K562 (cell line): ENCODE results near the gene CD46. TPM values are rescaled to one million over a fixed set of nuclear protein-coding genes. Genes with fewer than 3 reads are reported as not detected.

Experiments used
- ARID3A ChIP-seq: IDR thresholded peaks from 2 replicates; pipeline ENCODE4 v1.6.1; 2012; ENCODE audit warnings: low read depth, low read length, improper control_type of control experiment, borderline replicate concordance
- CTBP1 ChIP-seq: fragments of 450-650 bp; IDR thresholded peaks from 2 replicates; pipeline ENCODE4 v1.6.1; 2016; ENCODE audit warnings: borderline replicate concordance
- EHMT2 ChIP-seq: fragments of 450-650 bp; IDR thresholded peaks from 2 replicates; pipeline ENCODE4 v1.6.1; 2018; ENCODE audit warnings: antibody characterized with exemption
- EP400 ChIP-seq: fragments of 450-650 bp; IDR thresholded peaks from 2 replicates; pipeline ENCODE4 v1.6.1; 2017; ENCODE audit warnings: antibody characterized with exemption, mild to moderate bottlenecking, moderate library complexity
- GABPB2 ChIP-seq: fragments of 250-450 bp; sonication (Bioruptor Pico); conservative IDR thresholded peaks from 2 replicates; pipeline ENCODE4 v1.5.1; 2021; ENCODE audit warnings: mild to moderate bottlenecking
- IRF2 ChIP-seq: sonication (generic); formaldehyde crosslinking; IDR thresholded peaks from 2 replicates; pipeline ENCODE4 v1.8.1; 2022; ENCODE audit warnings: mild to moderate bottlenecking, missing genetic modification reagents
- LEF1 ChIP-seq: fragments of 450-650 bp; IDR thresholded peaks from 2 replicates; pipeline ENCODE4 v1.6.1; 2016; ENCODE audit warnings: mild to moderate bottlenecking
- MEIS2 ChIP-seq: fragments of 450-650 bp; IDR thresholded peaks from 2 replicates; pipeline ENCODE4 v1.6.1; 2014; ENCODE audit warnings: mild to moderate bottlenecking; ENCODE audit not compliant: partially characterized antibody
- NR2C2 ChIP-seq, 2 experiments: fragments of 200-800 bp in 1 of 2; sonication (Bioruptor generic) in 1 of 2; sonication (generic) in 1 of 2; formaldehyde crosslinking in 1 of 2; IDR thresholded peaks; 2 replicates each; pipeline versions ENCODE4 v1.6.1 to v1.8.0; 2016 to 2022; ENCODE audit warnings: mild to moderate bottlenecking in 1 of 2, missing compliant biosample characterization in 1 of 2, missing genetic modification characterization in 1 of 2, missing genetic modification reagents in 1 of 2
- NR2F6 ChIP-seq: fragments of 450-650 bp; formaldehyde crosslinking; IDR thresholded peaks from 2 replicates; pipeline ENCODE4 v1.4.0; 2020; ENCODE audit warnings: mild to moderate bottlenecking
- PML ChIP-seq: IDR thresholded peaks from 2 replicates; pipeline ENCODE4 v1.6.1; 2012; ENCODE audit warnings: low read length, inconsistent platforms
- RCOR1 ChIP-seq, 2 experiments: IDR thresholded peaks; 2 replicates each; pipeline ENCODE4 v1.6.1; 2012; ENCODE audit warnings: low read depth in 2 of 2, low read length in 2 of 2, borderline replicate concordance in 1 of 2, improper control_type of control experiment in 1 of 2
- SP2 ChIP-seq: IDR thresholded peaks from 2 replicates; pipeline ENCODE4 v1.6.1; 2011; ENCODE audit warnings: mild to moderate bottlenecking, low read depth, low read length, moderate library complexity; ENCODE audit not compliant: poor library complexity, severe bottlenecking; ENCODE audit errors: extremely low read depth
- TBP ChIP-seq: optimal IDR thresholded peaks from 2 replicates; pipeline ENCODE3; 2011; ENCODE audit warnings: low read depth, low read length, improper control_type of control experiment
- TCF3 ChIP-seq: sonication (generic); formaldehyde crosslinking; IDR thresholded peaks from 2 replicates; pipeline ENCODE4 v1.4.0; 2020; ENCODE audit warnings: mild to moderate bottlenecking, missing genetic modification reagents
- TEAD1 ChIP-seq, 2 experiments: fragments of 450-650 bp in 1 of 2; sonication (generic) in 1 of 2; formaldehyde crosslinking; IDR thresholded peaks; 2 replicates each; pipeline versions ENCODE4 v1.4.0 to v1.8.0; 2020 to 2022; ENCODE audit warnings: mild to moderate bottlenecking in 2 of 2, missing genetic modification reagents in 1 of 2
- TGIF2 ChIP-seq: sonication (generic); formaldehyde crosslinking; IDR thresholded peaks from 2 replicates; pipeline ENCODE4 v1.8.1; 2022; ENCODE audit warnings: mild to moderate bottlenecking, missing genetic modification reagents, moderate library complexity
- ZNF436 ChIP-seq: fragments of 250-450, 450-650 bp; sonication (Bioruptor Pico); formaldehyde crosslinking; IDR thresholded peaks from 2 replicates; pipeline ENCODE4 v1.7.0; 2020; ENCODE audit warnings: mild to moderate bottlenecking
- ZNF449 ChIP-seq: fragments of 250-450 bp; sonication (Bioruptor Pico); IDR thresholded peaks from 2 replicates; pipeline ENCODE4 v1.8.0; 2022; ENCODE audit warnings: moderate library complexity, mild to moderate bottlenecking, inconsistent platforms
- ZNF707 ChIP-seq: fragments of 250-450 bp; sonication (Bioruptor Pico); conservative IDR thresholded peaks from 2 replicates; pipeline ENCODE4 v1.8.0; 2022; ENCODE audit warnings: inconsistent platforms, mild to moderate bottlenecking, moderate library complexity
- ZNF75A ChIP-seq: fragments of 450-650 bp; formaldehyde crosslinking; IDR thresholded peaks from 2 replicates; pipeline ENCODE4 v1.4.0; 2020; ENCODE audit warnings: mild to moderate bottlenecking
- polyA plus RNA-seq, 8 experiments: library from polyadenylated mRNA; depleted of rRNA in 4 of 8; stranded (reverse) in 5 of 8; unstranded in 3 of 8; fragments of >200 nt; fragmentation: Nextera tagmentation in 2 of 8; fragmentation: Illumina TruSeq in 1 of 8; extraction: Ambion mirVana in 2 of 8; extraction: Trizol in 1 of 8; gene quantifications; 2 replicates each; pipeline versions ENCODE4 v1.2.1 to v1.2.3, GENCODE V29; 2011 to 2014; ENCODE audit warnings: inconsistent platforms in 1 of 8, missing spikeins in 1 of 8
- total RNA-seq, 7 experiments: library from RNA; depleted of rRNA in 6 of 7; stranded (reverse); fragments of >200 nt in 6 of 7; fragmentation: Illumina TruSeq in 2 of 7; extraction: Trizol in 2 of 7; gene quantifications; 2 replicates each; pipeline versions ENCODE4 v1.2.1 to v1.2.3, GENCODE V29; 2011 to 2021; ENCODE audit warnings: low replicate concordance in 1 of 7
- TF ChIP-seq, protein P1 (sequence below): fragments of 250-450 bp; sonication (Bioruptor Pico); IDR thresholded peaks from 2 replicates; pipeline ENCODE4 v1.9.0; 2021; ENCODE audit warnings: mild to moderate bottlenecking, inconsistent platforms
- TF ChIP-seq, protein P2 (sequence below): fragments of 250-450 bp; sonication (Bioruptor Pico); IDR thresholded peaks from 2 replicates; pipeline ENCODE4 v1.8.0; 2022; ENCODE audit warnings: inconsistent platforms

The CD46 gene
- total and polyA plus RNA-seq, 9 of the 15 experiments (the other 6 are each of a cell fraction or from before 2014, with no cell fraction given) = 87.9 to 374 (median 156) TPM

DNA sequence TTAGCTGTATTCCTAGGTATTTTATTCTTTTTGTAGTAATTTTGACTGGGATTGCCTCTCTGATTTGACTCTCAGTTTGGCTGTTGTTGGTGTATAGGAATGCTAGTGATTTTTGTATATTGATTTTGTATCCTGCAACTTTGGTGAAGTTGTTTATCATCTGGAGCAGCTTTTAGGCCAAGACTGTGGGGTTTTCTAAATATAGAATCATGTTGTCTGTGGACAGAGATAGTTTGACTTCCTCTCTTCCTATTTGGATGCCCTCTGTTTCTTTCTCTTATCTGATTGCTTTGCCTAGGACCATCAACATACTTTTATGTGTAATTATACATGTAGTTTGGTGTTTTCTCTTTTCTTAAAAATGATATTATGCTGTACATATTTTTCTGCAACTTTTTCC lies 27.2 kb downstream of the CD46 start (continued):
- TF ChIP-seq PML (0 out of 2 replicates have a peak, but pooled peaks have one; percentile 30), ARID3A (0 out of 2 replicates have a peak, but pooled peaks have one; percentile 52), EHMT2 (0 out of 2 replicates have a peak, but pooled peaks have one; percentile 44), TCF3 (peak; percentile 88), TEAD1 (CRISPR knock-in tag; IDR thresholded peaks at IDR 0.05) (no peak), EP400 (peak; percentile 31; the same call in 1 of the 2 replicates), RCOR1 (IDR thresholded peaks at IDR 0.05; ENCODE audit: borderline replicate concordance in 1 of 2, low read depth in 2 of 2, low read length in 2 of 2) (peak in 1 of 2 experiments; percentile 73; a peak in 1 of 4 replicates), TBP (no peak), ZNF707 (no peak), SP2 (no peak), ZNF75A (CRISPR knock-in tag) (no peak), NR2C2 (CRISPR knock-in tag; IDR thresholded peaks at IDR 0.05) (no peak), NR2C2 (tag; IDR thresholded peaks at IDR 0.05) (no peak), GABPB2 (no peak), ZNF436 (CRISPR knock-in tag) (no peak), NR2F6 (CRISPR knock-in tag) (no peak), IRF2 (CRISPR knock-in tag) (no peak), TGIF2 (CRISPR knock-in tag) (no peak), ZNF449 (CRISPR knock-in tag) (no peak), MEIS2 (no peak), CTBP1 (peak; percentile 75), LEF1 (peak; percentile 47; the same call in 1 of the 2 replicates)
- TF ChIP-seq, protein P1, sequence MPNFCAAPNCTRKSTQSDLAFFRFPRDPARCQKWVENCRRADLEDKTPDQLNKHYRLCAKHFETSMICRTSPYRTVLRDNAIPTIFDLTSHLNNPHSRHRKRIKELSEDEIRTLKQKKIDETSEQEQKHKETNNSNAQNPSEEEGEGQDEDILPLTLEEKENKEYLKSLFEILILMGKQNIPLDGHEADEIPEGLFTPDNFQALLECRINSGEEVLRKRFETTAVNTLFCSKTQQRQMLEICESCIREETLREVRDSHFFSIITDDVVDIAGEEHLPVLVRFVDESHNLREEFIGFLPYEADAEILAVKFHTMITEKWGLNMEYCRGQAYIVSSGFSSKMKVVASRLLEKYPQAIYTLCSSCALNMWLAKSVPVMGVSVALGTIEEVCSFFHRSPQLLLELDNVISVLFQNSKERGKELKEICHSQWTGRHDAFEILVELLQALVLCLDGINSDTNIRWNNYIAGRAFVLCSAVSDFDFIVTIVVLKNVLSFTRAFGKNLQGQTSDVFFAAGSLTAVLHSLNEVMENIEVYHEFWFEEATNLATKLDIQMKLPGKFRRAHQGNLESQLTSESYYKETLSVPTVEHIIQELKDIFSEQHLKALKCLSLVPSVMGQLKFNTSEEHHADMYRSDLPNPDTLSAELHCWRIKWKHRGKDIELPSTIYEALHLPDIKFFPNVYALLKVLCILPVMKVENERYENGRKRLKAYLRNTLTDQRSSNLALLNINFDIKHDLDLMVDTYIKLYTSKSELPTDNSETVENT (CRISPR knock-in tag) = no peak
- TF ChIP-seq, protein P2, sequence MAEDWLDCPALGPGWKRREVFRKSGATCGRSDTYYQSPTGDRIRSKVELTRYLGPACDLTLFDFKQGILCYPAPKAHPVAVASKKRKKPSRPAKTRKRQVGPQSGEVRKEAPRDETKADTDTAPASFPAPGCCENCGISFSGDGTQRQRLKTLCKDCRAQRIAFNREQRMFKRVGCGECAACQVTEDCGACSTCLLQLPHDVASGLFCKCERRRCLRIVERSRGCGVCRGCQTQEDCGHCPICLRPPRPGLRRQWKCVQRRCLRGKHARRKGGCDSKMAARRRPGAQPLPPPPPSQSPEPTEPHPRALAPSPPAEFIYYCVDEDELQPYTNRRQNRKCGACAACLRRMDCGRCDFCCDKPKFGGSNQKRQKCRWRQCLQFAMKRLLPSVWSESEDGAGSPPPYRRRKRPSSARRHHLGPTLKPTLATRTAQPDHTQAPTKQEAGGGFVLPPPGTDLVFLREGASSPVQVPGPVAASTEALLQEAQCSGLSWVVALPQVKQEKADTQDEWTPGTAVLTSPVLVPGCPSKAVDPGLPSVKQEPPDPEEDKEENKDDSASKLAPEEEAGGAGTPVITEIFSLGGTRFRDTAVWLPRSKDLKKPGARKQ (CRISPR knock-in tag) = no peak
